Smooth muscle cell of bladder (primary cell): ENCODE measurements around the gene SLC39A13. TPM values are rescaled to one million over a fixed set of nuclear protein-coding genes. Genes with fewer than 3 reads are reported as not detected.

ENCODE experiments used
- total RNA-seq: library from RNA; depleted of rRNA; stranded (reverse); fragments of >200 nt; gene quantifications from 2 replicates; pipeline ENCODE4 v1.2.3, GENCODE V29; 2014

The SLC39A13 gene
- total RNA-seq: 38.4 and 47.0 TPM in 2 replicates

DNA sequence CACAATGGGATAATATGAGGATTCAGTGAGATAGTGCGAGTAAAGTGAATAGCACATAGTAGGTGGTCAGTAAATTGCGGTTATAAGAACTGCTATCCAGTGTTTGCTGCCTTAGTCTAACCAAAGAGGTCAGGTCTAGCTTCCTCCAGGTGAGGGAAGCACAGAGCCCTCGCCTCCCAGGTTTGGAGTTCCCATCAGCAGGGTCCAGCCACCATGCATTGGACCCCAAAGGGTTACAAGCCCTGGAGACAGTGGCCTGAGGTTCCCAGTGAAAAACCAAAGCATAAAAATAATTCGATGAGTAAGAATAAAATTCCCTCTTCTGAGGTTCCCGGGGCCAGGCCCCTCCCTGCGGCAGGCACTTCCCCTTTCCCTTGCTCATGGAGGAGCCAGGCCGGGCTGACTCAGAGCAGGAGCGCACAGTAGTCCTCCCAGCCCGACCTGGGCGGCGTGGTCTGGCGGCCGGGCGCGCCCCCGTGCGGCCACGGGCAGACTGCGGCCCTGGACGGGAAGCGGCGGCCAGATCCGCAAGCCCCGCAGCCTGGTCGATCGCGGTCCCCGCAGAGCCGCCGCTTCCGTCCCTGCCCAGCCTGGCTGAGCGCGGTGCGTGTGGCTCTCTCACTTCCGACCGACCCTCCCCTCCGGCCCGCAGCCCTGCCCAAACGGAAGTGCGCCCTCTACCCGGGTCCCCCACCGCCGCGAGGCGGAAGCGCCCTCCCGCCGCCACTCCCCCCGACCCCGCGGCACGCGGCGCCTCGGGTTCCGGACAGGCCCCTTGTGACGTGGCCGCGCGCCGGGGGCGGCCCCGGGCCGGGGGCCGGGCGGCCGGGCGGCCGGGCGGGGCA, at the start of gene SLC39A13:
Gene SLC39A13 (plus strand): TSS at position 845 of the 845 bp plus-strand sequence. CDS start 1,505 bp downstream, outside the sequence.

DNA sequence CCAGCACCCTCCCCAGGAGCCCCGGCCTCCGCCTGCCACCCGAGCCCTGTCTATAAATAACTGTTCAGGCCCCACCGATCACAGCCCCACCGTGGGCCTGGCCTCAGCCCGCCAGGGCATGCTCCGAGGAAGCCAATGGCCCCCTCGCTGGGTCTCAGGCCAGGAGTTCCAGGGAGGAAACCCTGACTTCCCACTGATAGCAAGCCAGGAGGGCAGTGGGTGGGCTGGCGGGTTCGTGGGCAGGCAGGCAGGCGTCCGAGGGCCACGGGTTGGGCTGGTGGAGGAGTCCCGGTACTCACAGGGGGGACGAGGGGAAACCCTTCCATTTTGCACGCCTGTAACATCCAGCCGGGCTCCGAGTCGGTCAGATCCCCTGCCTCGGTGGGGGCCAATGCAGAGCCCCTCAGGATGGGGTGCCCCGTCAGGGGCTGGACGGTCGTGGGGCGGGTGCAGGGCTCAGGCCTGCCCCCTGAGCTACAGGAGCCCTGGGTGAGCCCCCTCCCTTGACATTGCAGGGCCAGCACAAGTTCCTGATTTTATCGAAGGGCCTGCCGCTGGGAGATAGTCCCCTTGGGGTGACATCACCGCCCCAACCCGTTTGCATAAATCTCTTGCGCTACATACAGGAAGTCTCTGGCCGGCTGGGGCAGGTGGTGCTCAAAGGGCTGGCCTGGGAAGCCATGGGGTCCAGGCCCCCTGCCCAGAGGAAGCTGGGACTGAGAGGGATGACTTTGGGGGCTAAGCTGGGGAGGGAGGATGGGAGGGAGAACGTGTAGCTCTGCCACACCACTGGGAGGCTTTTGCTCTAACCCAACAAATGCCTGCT, 30.2 kb upstream of the SLC39A13 start, which contains the start of gene SPI1:
Gene SPI1 (minus strand): TSS at position 538 of the 826 bp plus-strand sequence. CDS start 194 bp downstream, at position 344.

DNA sequence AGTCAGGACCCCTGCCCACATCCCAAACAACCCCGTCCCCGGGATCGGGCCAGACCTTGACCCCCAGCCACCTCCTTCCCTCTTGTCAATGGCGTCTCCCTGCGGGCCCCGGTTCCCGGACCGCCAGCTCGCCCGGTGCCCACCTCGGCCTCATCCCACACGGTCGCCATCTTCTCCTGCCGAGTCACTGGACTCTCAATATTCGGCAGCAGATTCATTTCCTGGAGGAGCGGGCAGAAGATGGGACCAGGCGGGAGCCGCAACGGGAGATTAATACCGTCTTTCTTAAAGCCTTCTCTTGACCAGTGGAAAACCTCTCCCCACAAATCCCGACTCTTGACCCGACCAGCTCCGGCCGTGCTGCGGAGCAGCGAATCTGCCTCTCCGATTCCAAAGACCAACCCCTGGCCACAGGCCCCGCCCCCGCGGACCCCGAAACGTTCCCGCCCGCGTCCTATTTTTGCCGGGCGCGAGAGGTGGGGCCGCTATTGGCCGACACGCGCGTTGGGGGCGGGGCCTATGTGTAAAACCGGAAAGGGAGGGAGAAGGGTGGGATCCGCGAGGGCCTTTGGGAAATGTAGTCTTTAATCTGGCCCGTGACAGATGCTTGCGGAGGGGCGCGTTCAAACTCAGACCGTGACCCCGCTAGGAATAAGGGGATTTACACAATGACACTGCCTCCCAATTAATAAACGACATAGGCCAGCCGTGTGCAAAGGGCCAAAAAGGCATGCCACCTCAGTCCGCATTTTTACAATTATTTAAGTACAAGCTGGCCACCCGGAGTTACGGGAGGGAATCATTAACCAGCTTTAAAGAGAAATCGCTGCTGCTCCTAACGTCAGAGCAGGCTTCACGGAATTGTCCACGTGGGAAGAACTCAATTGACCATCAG, 17.9 kb downstream of the SLC39A13 start, which contains the start of gene PSMC3:
Gene PSMC3 (minus strand): TSS at position 378 of the 895 bp plus-strand sequence. CDS start 160 bp downstream, at position 218.

DNA sequence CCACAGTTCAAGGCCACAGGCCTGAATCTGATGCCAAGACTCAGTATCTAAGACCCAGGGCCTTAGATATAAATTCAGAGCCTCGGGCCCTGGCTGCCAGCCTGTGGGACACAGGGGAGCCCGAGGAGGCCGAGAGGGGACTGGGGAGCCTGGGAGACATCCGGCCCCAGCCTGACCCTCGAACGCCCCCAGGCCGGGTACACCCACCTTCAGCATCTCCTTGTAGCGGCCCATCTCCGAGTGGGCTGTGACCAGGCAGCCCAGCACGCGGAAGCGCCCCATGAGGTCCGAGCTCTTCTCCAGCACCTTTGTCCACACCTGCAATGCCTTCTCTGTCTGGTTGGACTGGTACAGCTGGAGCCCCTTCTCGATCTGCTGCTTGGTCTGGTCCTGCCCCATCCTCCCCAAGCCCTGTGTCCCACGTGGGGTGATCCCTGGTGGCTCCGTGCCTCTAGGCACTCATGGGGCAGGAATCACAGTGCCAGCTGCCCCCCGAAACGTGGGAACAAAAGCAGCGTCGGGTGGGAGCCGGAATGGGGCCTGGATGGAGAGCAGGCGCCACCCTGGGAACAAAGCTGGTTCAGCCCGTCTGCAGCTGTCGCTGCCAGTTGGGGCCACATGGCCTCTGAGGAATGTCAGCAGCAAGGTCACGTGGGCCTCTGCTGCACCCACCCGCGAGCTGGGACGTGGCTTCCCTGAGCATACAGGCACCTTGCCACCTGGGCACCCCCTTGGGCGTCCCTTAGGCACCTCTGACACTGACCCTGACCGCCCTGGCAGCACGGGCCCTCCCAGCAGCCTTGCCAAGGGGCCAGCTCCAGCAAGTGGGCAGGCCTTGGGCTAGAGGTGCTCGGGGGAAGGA, 40.4 kb downstream of the SLC39A13 start, which contains the start of gene RAPSN:
Gene RAPSN (minus strand): TSS at position 571 of the 862 bp plus-strand sequence. CDS start 172 bp downstream, at position 399.

Other genes starting within 250 kb of the SLC39A13 start
- gene ARFGAP2, start 231.7 kb upstream of the SLC39A13 start, total RNA-seq: 82.6 and 85.6 TPM in 2 replicates
- gene PACSIN3, start 222.2 kb upstream of the SLC39A13 start, total RNA-seq: 18.2 and 19.3 TPM in 2 replicates
- gene DDB2, start 193.6 kb upstream of the SLC39A13 start, total RNA-seq: 35.6 and 38.1 TPM in 2 replicates
- gene ACP2, start 159.8 kb upstream of the SLC39A13 start, total RNA-seq: 13.9 and 16.4 TPM in 2 replicates
- 21.1 and 23.5 TPM in 2 replicates for gene NR1H3, start 150.6 kb upstream of the SLC39A13 start, total RNA-seq
- 9.2 and 12.0 TPM in 2 replicates for gene MADD, start 138.5 kb upstream of the SLC39A13 start, total RNA-seq
- gene MYBPC3, start 55.9 kb upstream of the SLC39A13 start, total RNA-seq: not detected in 2 replicates
- gene SPI1, start 30.0 kb upstream of the SLC39A13 start, total RNA-seq: not detected in 2 replicates
- 165 and 186 TPM in 2 replicates for gene PSMC3, start 17.8 kb downstream of the SLC39A13 start, total RNA-seq
- gene RAPSN, start 40.5 kb downstream of the SLC39A13 start, total RNA-seq: 0.18 TPM in 1 of 2 replicates, not detected in the other
- 60.4 and 65.7 TPM in 2 replicates for gene CELF1, start 144.5 kb downstream of the SLC39A13 start, total RNA-seq
- gene PTPMT1, start 157.0 kb downstream of the SLC39A13 start, total RNA-seq: 62.2 and 75.3 TPM in 2 replicates
- 20.3 and 20.8 TPM in 2 replicates for gene KBTBD4, start 170.4 kb downstream of the SLC39A13 start, total RNA-seq
- 75.7 and 82.6 TPM in 2 replicates for gene NDUFS3, start 170.5 kb downstream of the SLC39A13 start, total RNA-seq
- 0.09 TPM in 1 of 2 replicates, not detected in the other for gene FAM180B, start 178.1 kb downstream of the SLC39A13 start, total RNA-seq
- 0.09 TPM in 1 of 2 replicates, not detected in the other for gene C1QTNF4, start 185.8 kb downstream of the SLC39A13 start, total RNA-seq
- gene MTCH2, start 234.0 kb downstream of the SLC39A13 start, total RNA-seq: 62.7 and 70.1 TPM in 2 replicates